K562 (cell line): ENCODE measurements around the gene CENPX. TPM values are rescaled to one million over a fixed set of nuclear protein-coding genes. Genes with fewer than 3 reads are reported as not detected.
A peak's percentile ranks its signal among the peaks of the same experiment; 100 is the strongest.

Experiments
- ATAC-seq: fragments of 200-7000 bp; cut with Tn5 transposase; 3 replicates; pipeline ENCODE4 v1.9.1; 2020; ENCODE audit warnings: moderate library complexity
- BruUV-seq: library from RNA; stranded (reverse); fragments of 400-500 nt; replicated peaks from 2 replicates; lab custom pipeline; 2021; lab: Mats Ljungman, UMichigan
- CTCF ChIA-PET: fragments of 300-600 bp; formaldehyde crosslinking; extraction: SDS; loops from one replicate; lab custom pipeline; 2021; ENCODE audit warnings: low intra/inter-chr PET ratio; lab: Yijun Ruan, JAX
- POLR2A ChIA-PET: fragments of 300-600, 350-650 bp; sonication (Branson Sonifier 250); formaldehyde crosslinking; extraction: SDS; loops from one replicate; lab custom pipeline; 2021; ENCODE audit warnings: antibody characterized with exemption, inconsistent platforms; lab: Yijun Ruan, JAX
- DNase-seq, 4 experiments: peaks; one replicate each; pipeline versions ENCODE4 v3.0.0 to v3.0.0-alpha.2; 2011 to 2018; ENCODE audit warnings: low spot score in 3 of 4, mixed read lengths in 3 of 4; ENCODE audit errors: extremely low read depth in 1 of 4
- FAIRE-seq: peaks from 2 replicates; lab custom pipeline; 2011; peaks lifted over from hg19 to GRCh38; lab: Jason Lieb, UNC
- H2AFZ ChIP-seq: 2 replicates; pipeline ENCODE4 v1.6.0; 2011; ENCODE audit warnings: low read depth, low read length, control low read depth, inconsistent platforms
- H3K27ac ChIP-seq: fragments of 200-600 bp; 3 replicates; pipeline ENCODE4 v1.8.0; 2011; ENCODE audit warnings: low read depth, mild to moderate bottlenecking, control low read depth, inconsistent platforms, low read length, moderate library complexity, mixed read lengths; ENCODE audit errors: extremely low read depth
- H3K27me3 ChIP-seq, 2 experiments: fragments of 300-600 bp in 1 of 2; 2 replicates in 1 of 2; 3 replicates in 1 of 2; pipeline versions ENCODE4 v1.6.0 to v1.8.0; 2011; ENCODE audit warnings: inconsistent platforms in 2 of 2, low read length in 2 of 2, mild to moderate bottlenecking in 1 of 2, mixed read lengths in 1 of 2, moderate library complexity in 1 of 2; ENCODE audit not compliant: control insufficient read depth in 2 of 2, insufficient read depth in 2 of 2
- H3K36me3 ChIP-seq: fragments of 300-600 bp; 3 replicates; pipeline ENCODE4 v1.8.0; 2011; ENCODE audit warnings: mild to moderate bottlenecking, low read length, inconsistent platforms; ENCODE audit not compliant: control insufficient read depth, insufficient read depth
- H3K4me1 ChIP-seq, 2 experiments: fragments of 200-600 bp in 1 of 2; replicated peaks in 1 of 2; 2 replicates in 1 of 2; 3 replicates in 1 of 2; pipeline versions ENCODE4 v1.5.1 to v1.8.0; 2011; ENCODE audit warnings: inconsistent platforms in 2 of 2, low read length in 2 of 2, mild to moderate bottlenecking in 1 of 2, mixed read lengths in 1 of 2, moderate library complexity in 1 of 2; ENCODE audit not compliant: control insufficient read depth in 2 of 2, insufficient read depth in 2 of 2
- H3K4me2 ChIP-seq: 2 replicates; pipeline ENCODE4 v1.6.1; 2011; ENCODE audit warnings: low read length, control low read depth, inconsistent platforms, mixed read lengths; ENCODE audit not compliant: insufficient read depth
- H3K4me3 ChIP-seq: fragments of 200-600 bp; sonication (generic), shearing (Covaris generic); 2 replicates; pipeline ENCODE4 v1.5.1; 2016; ENCODE audit warnings: control low read depth, inconsistent platforms
- H3K79me2 ChIP-seq: fragments of 200-600 bp; 3 replicates; pipeline ENCODE4 v1.8.0; 2011; ENCODE audit warnings: low read length, inconsistent platforms; ENCODE audit not compliant: control insufficient read depth, insufficient read depth
- H3K9ac ChIP-seq, 2 experiments: 2 replicates each; pipeline versions ENCODE4 v1.6.0 to v1.6.1; 2011; ENCODE audit warnings: low read depth in 2 of 2, low read length in 2 of 2, control low read depth in 1 of 2, inconsistent platforms in 1 of 2, mild to moderate bottlenecking in 1 of 2, mixed read lengths in 1 of 2; ENCODE audit not compliant: insufficient read depth in 1 of 2
- H3K9me1 ChIP-seq: one replicate; pipeline ENCODE4 v1.6.0; 2011; ENCODE audit warnings: inconsistent platforms, mild to moderate bottlenecking, low read length, moderate library complexity; ENCODE audit not compliant: control insufficient read depth, insufficient read depth
- H3K9me3 ChIP-seq: replicated peaks from 2 replicates; pipeline ENCODE4 v1.5.1; 2011; ENCODE audit warnings: low read depth, low read length, inconsistent platforms; ENCODE audit not compliant: control insufficient read depth, insufficient read depth
- H4K20me1 ChIP-seq: replicated peaks from 2 replicates; pipeline ENCODE4 v1.6.1; 2011; ENCODE audit warnings: low read length, inconsistent platforms, mixed read lengths; ENCODE audit not compliant: control insufficient read depth, insufficient read depth
- CHD7 ChIP-seq: fragments of 200-600 bp; sonication (generic); IDR thresholded peaks from one replicate; pipeline ENCODE4 v1.6.1; 2012; ENCODE audit warnings: mild to moderate bottlenecking, low read depth, low read length, inconsistent platforms
- HBP1 ChIP-seq: fragments of 450-650 bp; formaldehyde crosslinking; IDR thresholded peaks from 2 replicates; pipeline ENCODE4 v1.4.0; 2022; ENCODE audit warnings: missing genetic modification characterization
- MEF2D ChIP-seq: conservative IDR thresholded peaks from 2 replicates; pipeline ENCODE4 v1.6.1; 2016; ENCODE audit warnings: low read depth, missing genetic modification characterization, missing compliant biosample characterization
- MLLT1 ChIP-seq, 2 experiments: fragments of 450-650 bp; IDR thresholded peaks; 2 replicates each; pipeline ENCODE4 v1.6.1; 2016
- OTX1 ChIP-seq: fragments of 450-650 bp; formaldehyde crosslinking; IDR thresholded peaks from 2 replicates; pipeline ENCODE4 v1.4.0; 2022; ENCODE audit warnings: mild to moderate bottlenecking
- SRF ChIP-seq, 2 experiments: fragments of 250-450, 450-650 bp in 1 of 2; sonication (Bioruptor Pico) in 1 of 2; sonication (generic) in 1 of 2; formaldehyde crosslinking; IDR thresholded peaks; 2 replicates each; pipeline versions ENCODE4 v1.5.0 to v1.5.1; 2020 to 2022; ENCODE audit warnings: mild to moderate bottlenecking in 1 of 2, missing genetic modification reagents in 1 of 2
- WGBS: fragments of 100-300 bp; shearing (Covaris generic); methylation state at CpG from one replicate; pipeline ENCODE4 v1.1.6; 2016; ENCODE audit warnings: low coverage, mixed read lengths; ENCODE audit not compliant: insufficient coverage; ENCODE audit errors: missing lambda C conversion rate; 5-methylcytosine and 5-hydroxymethylcytosine counted together
- in situ Hi-C: fragments of 300-500 bp; cut with MboI; formaldehyde crosslinking; loops from 4 replicates; pipeline ENCODE4 v1.15.0; 2018; ENCODE audit warnings: inconsistent platforms, mixed read lengths
- intact Hi-C: fragments of 100-400 bp; cut with micrococcal nuclease; formaldehyde crosslinking; loops from 2 replicates; pipeline ENCODE4 v1.14.2; 2022
- polyA plus RNA-seq, 8 experiments: library from polyadenylated mRNA; depleted of rRNA in 4 of 8; stranded (reverse) in 5 of 8; unstranded in 3 of 8; fragments of >200 nt; fragmentation: Nextera tagmentation in 2 of 8; fragmentation: Illumina TruSeq in 1 of 8; extraction: Ambion mirVana in 2 of 8; extraction: Trizol in 1 of 8; gene quantifications; 2 replicates each; pipeline versions ENCODE4 v1.2.1 to v1.2.3, GENCODE V29; 2011 to 2014; ENCODE audit warnings: inconsistent platforms in 1 of 8, missing spikeins in 1 of 8
- total RNA-seq, 7 experiments: library from RNA; depleted of rRNA in 6 of 7; stranded (reverse); fragments of >200 nt in 6 of 7; fragmentation: Illumina TruSeq in 2 of 7; extraction: Trizol in 2 of 7; gene quantifications; 2 replicates each; pipeline versions ENCODE4 v1.2.1 to v1.2.3, GENCODE V29; 2011 to 2021; ENCODE audit warnings: low replicate concordance in 1 of 7

CENPX gene
- total and polyA plus RNA-seq, 9 of the 15 experiments (the other 6 are each of a cell fraction or from before 2014, with no cell fraction given), result 32.7 to 352 (median 127) TPM

GRCh38 chr17:81993729-81994592 is 28.7 kb downstream of the CENPX start:
- ATAC-seq, result no peak
- 87% methylated on average over 36 of the region's 37 CpGs for WGBS
- DNase-seq, result no peak
- intact Hi-C loops (no loop called here), in situ Hi-C loops (no loop called here)
- peaks cover 3% of the 10 kb centered on the region for H3K9me1 ChIP-seq
- FAIRE-seq, result no peak
- H3K4me2 ChIP-seq, result no peak overlapping the region
- no peaks in the 10 kb centered on the region for H4K20me1 ChIP-seq
- CTCF ChIA-PET, result no interaction called here
- no peaks in the 10 kb centered on the region for H3K79me2 ChIP-seq
- H3K27ac ChIP-seq, result no peak overlapping the region
- H3K27me3 ChIP-seq, result no peaks in the 10 kb centered on the region
- H3K4me1 ChIP-seq, result peaks cover 0 to 58% of the 10 kb centered on the region in 2 experiments; a peak in 2 of 5 replicates
- no peak overlapping the region for H3K4me3 ChIP-seq
- H3K36me3 ChIP-seq, result peaks cover 10% of the 10 kb centered on the region; the same call in 1 of the 3 replicates
- POLR2A ChIA-PET, result interaction anchor here (0.7 kb wide), 2 partner anchors 27 to 29 kb away, joined by 3 read pairs; partner anchors contain the start of gene LRRC45
- peak overlapping the region in 1 of 2 experiments; percentile 74; a peak in 2 of 4 replicates for H3K9ac ChIP-seq
- BruUV-seq, result no TSS peak
- H2AFZ ChIP-seq, result no peak overlapping the region
- H3K9me3 ChIP-seq, result no peaks in the 10 kb centered on the region
- TF ChIP-seq SRF (CRISPR knock-in tag; IDR thresholded peaks at IDR 0.05) (no peak), CHD7 (no peak), MEF2D (no peak), OTX1 (CRISPR knock-in tag) (no peak), MLLT1 (IDR thresholded peaks at IDR 0.05) (no peak), HBP1 (no peak)
